IMR-90 (cell line): Measurements from ENCODE around the gene AICDA. TPM values are rescaled to one million over a fixed set of nuclear protein-coding genes. Genes with fewer than 3 reads are reported as not detected.

Source experiments
- microRNA-seq, 2 experiments: library from miRNA; stranded (forward) in 1 of 2; unstranded in 1 of 2; fragments of 10-50 nt in 1 of 2; fragments of <30 nt in 1 of 2; gene quantifications in 1 of 2; microRNA quantifications in 1 of 2; one replicate each; pipeline versions ENCODE3 to v1.1.0; 2013 to 2020; ENCODE audit not compliant: insufficient read depth in 1 of 2, insufficient read length in 1 of 2, unreplicated experiment in 1 of 2
- polyA plus RNA-seq, 3 experiments: library from polyadenylated mRNA; depleted of rRNA; stranded (reverse); fragments of >200 nt; gene quantifications; 2 replicates each; pipeline ENCODE4 v1.2.3, GENCODE V29; 2012; ENCODE audit warnings: low replicate concordance in 1 of 3
- small RNA-seq, 5 experiments: library from RNA; depleted of rRNA; stranded (forward); fragments of <200 nt; gene quantifications; one replicate each; pipeline ENCODE3, GENCODE V24; 2012
- total RNA-seq: library from RNA; depleted of rRNA; stranded (reverse); fragments of >200 nt; gene quantifications from 2 replicates; pipeline ENCODE4 v1.2.3, GENCODE V29; 2012; rRNA removed

Gene AICDA
- total and polyA plus RNA-seq, 2 of the 4 experiments (the other 2 are of a cell fraction) = not detected

Small RNA genes lying within 50 kb of the gene (microRNA-seq; reads per million reads assigned to microRNA genes)
- gene RF00019 (ENCODE audit: insufficient read depth, insufficient read length) (not detected), gene RF00564 (ENCODE audit: insufficient read depth, insufficient read length) (not detected)

Small RNA genes lying within 50 kb of the gene (small RNA-seq; reads per million reads assigned to genes)
- gene RF00019 = 0 reads per million in 5 experiments
- gene RF00564 = 0 reads per million in 5 experiments

Other genes with a start within 250 kb of the AICDA start
- not detected in 2 replicates for gene CLEC6A, start 156.9 kb downstream of the AICDA start, total RNA-seq
- gene CLEC6A, start 156.9 kb downstream of the AICDA start, polyA plus RNA-seq (2012; rRNA removed) = not detected in 2 replicates
- not detected in 2 replicates for gene CLEC4D, start 99.4 kb downstream of the AICDA start, total RNA-seq
- gene CLEC4D, start 99.4 kb downstream of the AICDA start, polyA plus RNA-seq (2012; rRNA removed) = not detected in 2 replicates
- not detected in 2 replicates for gene CLEC4E, start 72.0 kb downstream of the AICDA start, total RNA-seq
- gene CLEC4E, start 72.0 kb downstream of the AICDA start, polyA plus RNA-seq (2012; rRNA removed) = not detected in 2 replicates
- 0.56 and 0.90 TPM in 2 replicates for gene MFAP5, start 50.0 kb upstream of the AICDA start, total RNA-seq
- 1.5 and 1.9 TPM in 2 replicates for gene MFAP5, start 50.0 kb upstream of the AICDA start, polyA plus RNA-seq (2012; rRNA removed)
- gene RIMKLB, start 85.1 kb upstream of the AICDA start, total RNA-seq = 18.8 and 23.1 TPM in 2 replicates
- 10.1 and 12.5 TPM in 2 replicates for gene RIMKLB, start 85.1 kb upstream of the AICDA start, polyA plus RNA-seq (2012; rRNA removed)
- gene A2ML1, start 209.8 kb upstream of the AICDA start, total RNA-seq = not detected in 2 replicates
- not detected in 2 replicates for gene A2ML1, start 209.8 kb upstream of the AICDA start, polyA plus RNA-seq (2012; rRNA removed)